IPS-NIHi7 (cell line): ENCODE measurements around the gene KCND2.

ENCODE experiments used
- DNase-seq: peaks from one replicate; pipeline ENCODE4 v3.0.0; 2012; ENCODE audit warnings: mixed read lengths; ENCODE audit errors: extremely low spot score

The KCND2 gene

GRCh38 chr7:120703585-120704240, 430.7 kb downstream of the KCND2 start:
- no peak for DNase-seq

GRCh38 chr7:120709252-120709971, 436.4 kb downstream of the KCND2 start:
- DNase-seq: no peak

GRCh38 chr7:120709972-120710320, 437.0 kb downstream of the KCND2 start:
- no peak for DNase-seq

GRCh38 chr7:120714945-120715344, 442.0 kb downstream of the KCND2 start:
- DNase-seq: no peak

- DNase-seq: no peak
Measured at GRCh38 chr7:120716307-120716706, 443.3 kb downstream of the KCND2 start.

- no peak for DNase-seq
Measured at GRCh38 chr7:120717166-120717565, 444.2 kb downstream of the KCND2 start.

GRCh38 chr7:120718361-120718760, 445.4 kb downstream of the KCND2 start:
- no peak for DNase-seq

- no peak for DNase-seq
Measured at GRCh38 chr7:120720317-120720716, 447.3 kb downstream of the KCND2 start.

GRCh38 chr7:120723465-120724385, 450.8 kb downstream of the KCND2 start:
- no peak for DNase-seq

- DNase-seq: no peak
Measured at GRCh38 chr7:120724448-120724847, 451.5 kb downstream of the KCND2 start.

- no peak for DNase-seq
Measured at GRCh38 chr7:120724955-120725354, 452.0 kb downstream of the KCND2 start.

GRCh38 chr7:120725376-120726039, 452.5 kb downstream of the KCND2 start:
- DNase-seq: peak; percentile 36

- no peak for DNase-seq
Measured at GRCh38 chr7:120729245-120729644, 456.3 kb downstream of the KCND2 start.

- DNase-seq: no peak
Measured at GRCh38 chr7:120731271-120731670, 458.3 kb downstream of the KCND2 start.

- DNase-seq: no peak
Measured at GRCh38 chr7:120732256-120732655, 459.3 kb downstream of the KCND2 start.

- DNase-seq: no peak
Measured at GRCh38 chr7:120733143-120733542, 460.2 kb downstream of the KCND2 start.

GRCh38 chr7:120733835-120734234, 460.9 kb downstream of the KCND2 start:
- no peak for DNase-seq

GRCh38 chr7:120735791-120736190, 462.8 kb downstream of the KCND2 start:
- no peak for DNase-seq

GRCh38 chr7:120738816-120739215, 465.8 kb downstream of the KCND2 start:
- no peak for DNase-seq

GRCh38 chr7:120740348-120740747, 467.4 kb downstream of the KCND2 start:
- no peak for DNase-seq

- DNase-seq: no peak
Measured at GRCh38 chr7:120741371-120742042, 468.5 kb downstream of the KCND2 start.
